GM12878 (cell line): ENCODE data around the gene SORBS2.

Experiments used
- EZH2 ChIP-seq: IDR thresholded peaks from 2 replicates; pipeline ENCODE4 v1.6.1; 2012; ENCODE audit warnings: low read depth, mild to moderate bottlenecking, control low read depth, inconsistent platforms, low read length, borderline replicate concordance; ENCODE audit not compliant: control insufficient read depth
- MTA2 ChIP-seq: fragments of 450-650 bp; IDR thresholded peaks from 2 replicates; pipeline ENCODE4 v1.6.1; 2016; ENCODE audit warnings: low read depth, mild to moderate bottlenecking, moderate library complexity
- SIN3A ChIP-seq: IDR thresholded peaks from 2 replicates; pipeline ENCODE4 v1.6.1; 2012; ENCODE audit warnings: low read depth, low read length, improper control_type of control experiment

GRCh38 chr4:185781555-185782215 lies 30.3 kb downstream of the SORBS2 start:
- no peak for TF ChIP-seq SIN3A
- TF ChIP-seq MTA2, result no peak
- no peak for TF ChIP-seq EZH2
